ENCODE measurements around the gene MLEC. TPM values are rescaled to one million over a fixed set of nuclear protein-coding genes. Genes with fewer than 3 reads are reported as not detected.

The MLEC gene
- total and polyA plus RNA-seq, 9 of the 15 experiments (the other 6 are each of a cell fraction or from before 2014, with no cell fraction given) = 18.5 to 108 (median 57.8) TPM

GRCh38 chr12:120642121-120642520 is 44.8 kb upstream of the MLEC start (continued):
- TF ChIP-seq ZNF318 (IDR thresholded peaks at IDR 0.05; ENCODE audit: borderline replicate concordance in 1 of 2, low read depth in 1 of 2) = no peak
